HG03460 (cell line): Measurements from ENCODE around the gene ALOXE3.
"Not testable (repeated sequence)": the region's sequence is repeated elsewhere in the genome, so short reads cannot be mapped to it uniquely, and the experiment has no call there.

Source experiments
- ATAC-seq: cut with Tn5 transposase; IDR thresholded peaks from one replicate; pipeline ENCODE4 v1.9.1; 2021; ENCODE audit not compliant: unreplicated experiment

ALOXE3 gene

DNA sequence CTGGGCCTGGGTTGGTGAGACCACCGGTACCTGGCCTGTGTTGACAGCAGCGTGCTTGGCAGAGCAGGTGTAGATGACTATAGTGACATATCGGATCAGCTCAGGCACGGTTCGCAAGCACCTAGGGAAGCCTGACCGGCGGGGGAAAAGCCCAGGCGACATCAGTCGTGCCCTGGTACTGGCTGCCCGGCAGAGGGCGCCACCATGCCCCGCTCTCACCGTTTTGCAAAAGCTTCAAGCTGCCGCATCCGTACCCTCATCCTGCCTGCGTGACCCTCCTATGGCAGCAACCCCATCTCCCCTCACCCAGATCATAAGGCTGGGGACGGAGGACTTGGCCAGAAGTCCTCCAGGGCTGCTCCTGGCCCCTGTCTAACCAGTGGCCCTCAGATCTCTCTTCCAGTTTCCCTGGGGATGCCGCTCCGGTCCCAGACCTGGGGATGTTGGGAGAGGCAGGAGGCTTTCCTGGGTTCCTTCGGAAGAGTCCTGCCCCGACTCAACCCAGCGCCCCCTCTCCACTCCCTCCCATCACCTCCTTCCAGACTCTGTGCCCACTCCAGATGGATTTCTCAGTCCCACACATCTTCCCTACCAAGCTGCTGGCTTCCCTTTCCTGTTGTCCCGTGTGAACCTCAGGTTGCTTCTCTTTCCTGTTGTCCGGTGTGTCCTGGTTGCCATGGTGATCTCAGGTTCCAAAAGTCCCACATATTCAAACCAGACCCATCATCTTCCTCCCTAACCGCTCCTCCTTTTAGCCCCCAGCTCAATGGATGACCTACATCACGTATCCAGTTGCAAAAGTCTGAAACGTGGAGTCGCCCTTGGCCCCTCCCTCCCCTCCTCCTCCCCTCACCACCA is 44.5 kb downstream of the ALOXE3 start:
- no peak for ATAC-seq

DNA sequence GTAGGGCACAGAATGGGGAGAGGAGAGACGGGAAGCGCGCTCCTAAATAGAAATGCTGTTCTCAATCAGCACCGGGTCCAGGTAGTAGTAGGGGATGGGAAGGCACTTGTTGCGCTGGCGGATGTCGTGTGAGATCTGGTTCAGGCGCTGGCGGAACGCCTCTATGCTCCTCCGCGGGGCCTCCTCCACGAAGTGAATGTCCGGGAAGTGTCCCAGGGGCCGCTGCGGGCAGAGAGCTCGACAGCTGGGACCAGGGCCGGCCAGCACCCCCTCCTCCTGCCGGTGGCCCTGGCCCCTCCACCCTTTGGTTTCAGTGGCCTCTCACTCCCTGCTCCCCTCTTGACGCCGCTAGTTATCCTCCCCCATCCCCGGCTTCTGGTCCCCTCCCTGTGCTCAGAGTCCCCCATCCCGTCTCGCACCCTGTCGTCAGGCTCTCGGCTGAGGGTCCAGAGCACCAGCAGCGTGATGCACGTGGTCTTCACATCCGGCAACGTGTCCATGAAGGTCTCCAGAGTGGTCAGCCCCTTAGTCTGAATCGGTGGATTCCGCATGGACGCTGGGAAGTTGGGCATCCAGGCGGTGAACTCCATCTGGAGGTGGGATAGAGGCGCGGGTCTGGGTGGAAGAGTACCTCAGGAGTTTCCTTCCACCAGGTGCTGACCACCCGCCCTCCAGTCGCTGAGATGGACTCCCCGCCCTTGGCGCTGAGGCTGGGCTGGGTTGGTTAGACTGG is 45.4 kb downstream of the ALOXE3 start:
- ATAC-seq, result no peak

DNA sequence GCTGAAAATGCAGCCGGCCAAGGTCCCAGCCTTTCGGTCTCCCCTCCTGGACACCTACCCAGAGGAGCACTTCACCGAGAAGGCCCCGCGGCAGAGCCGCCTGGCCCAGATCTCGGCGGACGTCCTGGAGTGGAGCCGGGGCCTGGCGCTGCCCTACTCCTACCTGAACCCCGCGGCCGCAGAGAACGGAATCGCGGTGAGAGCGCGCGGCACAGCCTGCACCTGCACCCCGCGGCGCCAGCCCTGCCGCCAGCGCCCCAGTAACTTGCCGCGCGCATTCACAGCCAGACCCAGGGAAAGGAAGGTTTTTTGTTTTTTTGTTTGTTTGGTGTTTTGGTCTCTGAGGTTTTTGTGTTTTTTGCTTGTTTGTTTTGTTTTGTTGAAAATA is 46.0 kb downstream of the ALOXE3 start:
- ATAC-seq, result no peak

DNA sequence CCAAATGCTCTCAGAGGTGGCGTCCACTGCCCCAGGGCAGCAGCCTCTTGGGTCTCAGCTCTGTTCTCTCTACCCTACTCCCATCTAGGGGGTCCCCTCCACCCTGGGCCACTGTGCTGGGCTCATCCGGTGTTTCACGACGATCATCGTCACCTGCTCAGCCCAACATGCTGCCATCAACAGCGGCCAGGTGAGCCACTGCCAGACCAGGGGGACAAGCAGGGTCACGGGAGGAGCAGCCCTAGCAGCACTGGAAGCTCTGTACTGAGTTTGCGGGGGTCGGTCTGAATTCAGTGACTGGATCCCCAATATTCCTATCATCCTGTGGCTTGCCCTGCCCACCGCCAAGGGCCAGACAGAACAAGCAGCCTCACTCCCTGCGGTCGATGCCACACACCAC is 46.8 kb downstream of the ALOXE3 start:
- ATAC-seq, result no peak

GRCh38 chr17:8069587-8069860 is 48.8 kb downstream of the ALOXE3 start:
- no peak for ATAC-seq

DNA sequence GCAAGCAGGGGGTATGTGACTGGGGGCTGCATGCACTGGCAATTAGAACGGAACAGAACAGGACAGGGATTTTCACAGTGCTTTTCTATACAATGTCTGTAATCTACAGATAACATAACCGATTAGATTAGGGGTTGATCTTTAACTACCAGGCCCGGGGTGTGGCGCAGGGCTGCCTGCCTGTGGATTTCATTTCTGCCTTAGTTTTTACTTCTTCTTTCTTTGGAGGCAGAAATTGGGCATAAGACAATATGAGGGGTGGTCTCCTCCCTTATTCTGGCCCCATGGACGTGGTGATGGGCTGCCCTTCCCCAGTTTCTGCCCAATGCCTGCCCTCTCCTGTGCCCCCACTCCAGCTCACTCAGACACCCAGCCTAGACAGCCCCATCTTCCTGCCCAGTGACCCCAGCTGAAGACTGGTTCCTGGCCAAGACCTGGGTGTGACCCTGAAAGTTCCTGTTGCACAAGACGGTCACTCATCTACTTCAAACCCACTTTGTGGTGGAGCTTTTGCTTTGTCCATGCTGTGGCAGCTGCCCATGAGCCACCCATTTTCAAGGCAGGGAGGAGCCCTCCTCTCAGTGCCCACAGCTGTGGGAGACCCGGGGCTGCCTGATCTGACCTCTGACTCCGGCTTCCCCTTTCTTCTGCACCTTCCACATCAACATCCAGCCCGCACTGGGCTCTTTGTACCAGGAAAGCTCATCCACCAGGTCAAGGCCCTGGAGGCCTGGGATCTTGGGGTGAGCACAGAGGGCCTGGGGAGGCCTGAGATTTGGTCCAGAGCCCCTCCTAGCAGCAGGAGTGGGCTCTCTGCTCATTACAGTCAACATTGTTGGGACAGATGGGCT is 49.4 kb downstream of the ALOXE3 start:
- no peak for ATAC-seq

DNA sequence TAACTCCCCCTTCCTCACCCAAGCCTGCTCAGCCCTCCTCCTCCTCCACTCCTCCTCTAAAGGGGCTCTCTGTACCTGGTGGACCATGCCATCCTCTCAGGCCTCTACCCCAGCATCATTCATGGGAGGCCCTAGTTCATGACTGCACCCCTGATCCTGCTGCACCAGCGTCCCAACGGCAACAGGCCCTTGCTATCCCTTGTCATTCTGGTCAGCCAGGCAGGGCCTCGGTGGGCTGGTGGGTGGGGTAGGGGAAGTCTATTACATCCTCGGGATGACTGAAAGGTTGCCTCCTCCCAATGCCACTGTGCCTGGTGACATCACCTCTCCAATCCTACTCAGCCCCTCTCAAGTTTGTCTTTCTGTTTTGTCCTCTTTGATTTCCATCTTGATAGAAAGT is 50.5 kb downstream of the ALOXE3 start:
- no peak for ATAC-seq

DNA sequence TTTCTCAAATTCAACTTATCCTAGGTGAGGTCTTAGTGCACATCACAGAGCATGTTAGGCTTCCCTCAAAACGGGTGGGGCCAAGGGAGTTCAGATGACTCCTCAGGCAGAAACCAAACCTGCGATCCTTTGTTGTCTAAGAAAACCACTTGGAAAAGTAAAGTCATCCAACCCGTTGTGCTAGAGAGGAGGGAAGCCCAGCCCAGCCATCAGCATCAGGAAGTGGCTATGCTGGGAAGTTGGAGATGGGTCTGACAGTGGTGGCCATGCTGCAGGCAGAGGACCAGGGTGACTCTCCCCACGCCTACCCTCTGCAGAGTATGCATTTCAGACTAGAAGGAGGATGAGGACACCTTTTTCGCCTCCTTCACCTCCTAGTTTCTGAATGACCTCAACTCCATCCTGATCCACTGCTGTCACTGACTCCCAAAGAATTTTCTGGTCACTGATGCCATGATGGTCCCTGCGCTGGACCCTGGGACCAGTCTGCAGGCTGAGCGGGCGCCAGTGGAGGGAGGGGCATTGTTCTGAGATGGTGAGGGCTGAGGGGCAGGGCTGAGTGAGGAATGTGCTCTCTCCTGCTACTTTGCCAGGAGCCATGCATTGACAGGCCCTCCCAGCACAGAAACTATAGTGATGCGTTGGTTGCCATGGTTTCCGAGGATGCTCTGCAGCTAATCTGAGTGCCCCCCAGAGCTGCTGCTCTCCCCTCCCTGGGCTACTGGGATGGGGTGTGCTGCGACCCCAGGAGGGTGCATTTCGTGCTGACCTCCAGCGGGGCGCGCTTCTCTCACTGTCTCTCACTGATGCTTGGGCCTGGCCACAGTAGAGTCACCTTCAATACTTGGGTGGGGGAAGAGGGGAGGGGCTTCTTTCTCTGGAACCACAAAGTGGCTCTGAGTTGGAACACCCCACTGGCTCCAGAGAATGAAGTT is 51.2 kb downstream of the ALOXE3 start:
- ATAC-seq, result no peak

DNA sequence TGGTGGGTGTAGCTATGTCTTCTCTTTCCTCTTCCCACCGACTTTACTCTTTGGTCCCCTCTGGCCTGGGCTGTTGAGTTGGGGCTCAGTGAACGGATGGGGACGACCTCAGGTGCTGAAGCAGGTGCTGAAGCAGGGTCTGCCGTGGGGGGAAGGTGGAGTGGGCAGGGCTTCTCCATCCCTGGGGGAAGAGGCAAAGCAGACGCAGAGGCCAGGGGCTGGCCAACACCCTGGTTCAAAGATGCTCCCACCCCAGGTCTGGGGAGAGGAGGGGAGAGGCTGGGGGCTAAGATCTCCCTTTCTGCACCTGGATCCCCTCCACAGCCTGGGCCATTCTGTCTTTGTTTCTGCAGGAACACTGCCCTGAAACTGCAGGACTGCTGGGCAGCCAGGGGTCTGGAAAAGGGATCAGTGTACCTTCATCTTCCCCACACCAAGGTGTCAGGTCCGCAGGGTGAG is 53.7 kb downstream of the ALOXE3 start:
- no peak for ATAC-seq

- ATAC-seq, result no peak
Observed at GRCh38 chr17:8063761-8064534, 54.4 kb downstream of the ALOXE3 start.

GRCh38 chr17:8062807-8063483 is 55.4 kb downstream of the ALOXE3 start:
- ATAC-seq, result no peak

- ATAC-seq, result no peak
Observed at GRCh38 chr17:8062435-8062806, 55.9 kb downstream of the ALOXE3 start.

DNA sequence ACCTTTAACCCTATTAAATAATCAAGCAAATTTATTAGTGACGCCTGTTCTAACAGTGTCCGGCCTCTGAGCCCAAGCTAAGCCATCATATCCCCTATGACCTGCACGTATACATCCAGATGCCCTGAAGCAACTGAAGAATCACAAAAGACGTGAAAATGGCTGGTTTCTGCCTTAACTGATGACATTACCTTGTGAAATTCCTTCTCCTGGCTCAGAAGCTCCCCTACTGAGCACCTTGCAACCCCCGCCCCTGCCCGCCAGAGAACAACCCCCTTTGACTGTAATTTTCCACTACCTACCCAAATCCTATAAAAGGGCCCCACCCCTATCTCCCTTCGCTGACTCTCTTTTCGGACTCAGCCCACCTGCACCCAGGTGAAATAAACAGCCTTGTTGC is 56.5 kb downstream of the ALOXE3 start:
- not testable (repeated sequence) for ATAC-seq

- ATAC-seq, result no peak
Observed at GRCh38 chr17:8060274-8060673, 58.0 kb downstream of the ALOXE3 start.

GRCh38 chr17:8059131-8059530 is 59.2 kb downstream of the ALOXE3 start:
- no peak for ATAC-seq

- ATAC-seq, result no peak
Observed at GRCh38 chr17:8057691-8058114, 60.6 kb downstream of the ALOXE3 start.

DNA sequence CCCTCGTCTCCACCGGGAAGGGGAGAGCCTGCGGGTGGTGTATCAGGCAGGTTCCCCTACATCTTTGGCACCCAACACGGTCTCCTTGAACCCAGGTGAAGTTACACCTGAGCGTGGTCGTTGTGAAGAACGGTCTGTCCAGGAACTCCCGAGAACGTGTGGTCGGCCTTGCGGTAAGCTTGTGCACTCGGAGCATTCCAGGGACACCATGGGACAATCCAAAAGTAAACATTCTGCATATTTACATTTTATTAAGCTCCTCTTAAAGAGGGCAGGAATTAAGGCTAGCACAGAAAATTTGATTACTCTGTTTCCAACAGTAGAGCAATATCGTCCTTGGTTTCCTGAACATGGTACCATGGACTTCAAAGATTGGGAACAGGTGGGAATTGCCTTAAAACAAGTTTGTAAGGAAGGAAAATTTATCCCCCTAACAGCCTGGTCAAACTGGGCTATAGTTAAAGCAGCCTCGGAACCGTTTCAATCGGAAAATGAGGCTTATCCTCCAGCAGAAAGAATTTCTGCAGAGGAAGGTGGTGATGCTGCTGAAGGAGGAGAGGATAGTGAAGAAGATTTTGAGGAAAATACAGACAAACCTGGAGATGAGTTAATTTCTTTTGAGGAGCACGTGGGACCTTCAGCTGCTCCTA is 61.2 kb downstream of the ALOXE3 start:
- ATAC-seq, result no peak

DNA sequence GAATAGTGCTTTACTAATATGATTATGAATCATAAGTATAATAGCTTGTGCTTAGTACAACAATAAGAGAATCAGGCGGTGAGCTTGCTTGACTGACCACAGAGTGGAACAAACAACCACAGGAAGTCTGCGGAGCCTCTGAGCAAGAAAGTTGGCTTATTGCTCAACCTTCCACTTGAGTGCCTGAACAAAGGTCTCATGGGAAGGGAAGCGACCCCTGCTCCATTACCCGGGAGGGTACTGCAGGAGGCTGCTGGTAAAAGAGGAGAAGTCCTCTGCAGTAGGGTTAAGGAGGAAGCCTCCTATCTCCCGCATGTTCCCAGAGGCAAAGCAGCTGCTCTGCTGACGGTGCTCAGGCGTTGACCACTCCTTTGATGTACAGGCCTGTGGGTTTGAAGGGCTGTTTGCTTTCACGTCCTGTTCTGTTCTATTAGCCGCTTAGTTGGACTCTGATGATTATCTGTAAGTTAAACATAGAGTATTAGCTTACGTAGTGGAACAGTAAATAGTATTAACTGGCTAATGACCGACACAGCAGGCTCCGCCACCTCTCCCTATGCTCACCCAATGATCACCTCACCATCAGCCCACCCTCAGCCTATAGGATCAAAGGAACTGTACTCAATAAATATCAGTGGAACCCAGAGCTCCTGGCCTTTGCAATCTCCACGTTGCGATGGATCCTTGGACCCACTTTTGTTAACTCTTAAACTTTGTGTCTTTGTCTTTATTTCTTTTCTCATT is 61.9 kb downstream of the ALOXE3 start:
- peak; percentile 43 for ATAC-seq
